H9 (cell line): Measurements from ENCODE around the gene RNF148. TPM values are rescaled to one million over a fixed set of nuclear protein-coding genes. Genes with fewer than 3 reads are reported as not detected.

Source experiments
- DNase-seq: peaks from one replicate; pipeline ENCODE4 v3.0.0-alpha.2; 2017
- H2AFZ ChIP-seq: one replicate; pipeline ENCODE4 v1.6.1; 2013; ENCODE audit warnings: mild to moderate bottlenecking, low read length, control low read depth, moderate library complexity
- H2AK5ac ChIP-seq: 2 replicates; pipeline ENCODE4 v1.6.1; 2013; ENCODE audit warnings: low read length, control low read depth, mixed read lengths; ENCODE audit not compliant: insufficient read length
- H2BK120ac ChIP-seq: one replicate; pipeline ENCODE4 v1.6.1; 2013; ENCODE audit warnings: low read depth, mild to moderate bottlenecking, low read length, control low read depth, inconsistent platforms; ENCODE audit not compliant: poor library complexity, severe bottlenecking
- H2BK12ac ChIP-seq: 2 replicates; pipeline ENCODE4 v1.6.1; 2013; ENCODE audit warnings: low read length, control low read depth, mixed read lengths, low read depth; ENCODE audit not compliant: insufficient read length
- H2BK15ac ChIP-seq: 2 replicates; pipeline ENCODE4 v1.6.1; 2013; ENCODE audit warnings: low read depth, low read length, control low read depth
- H2BK20ac ChIP-seq: one replicate; pipeline ENCODE4 v1.6.1; 2013; ENCODE audit warnings: low read depth, mild to moderate bottlenecking, low read length, control low read depth, inconsistent platforms; ENCODE audit not compliant: poor library complexity, severe bottlenecking
- H2BK5ac ChIP-seq: 2 replicates; pipeline ENCODE4 v1.6.1; 2013; ENCODE audit warnings: low read length, control low read depth, mixed read lengths; ENCODE audit not compliant: insufficient read length
- H3K14ac ChIP-seq: 2 replicates; pipeline ENCODE4 v1.6.1; 2013; ENCODE audit warnings: low read length, control low read depth; ENCODE audit not compliant: insufficient read depth
- H3K18ac ChIP-seq: 2 replicates; pipeline ENCODE4 v1.6.1; 2013; ENCODE audit warnings: low read depth, mild to moderate bottlenecking, mixed read lengths, low read length, control low read depth; ENCODE audit not compliant: insufficient read length
- H3K23ac ChIP-seq: 2 replicates; pipeline ENCODE4 v1.6.1; 2013; ENCODE audit warnings: low read length, control low read depth, mixed read lengths, low read depth; ENCODE audit not compliant: insufficient read length
- H3K23me2 ChIP-seq: 2 replicates; pipeline ENCODE4 v1.6.1; 2013; ENCODE audit warnings: low read depth, mild to moderate bottlenecking, mixed read lengths, low read length, control low read depth; ENCODE audit not compliant: insufficient read length, poor library complexity, severe bottlenecking
- H3K27ac ChIP-seq: 2 replicates; pipeline ENCODE4 v1.5.1; 2013; ENCODE audit warnings: low read length, control low read depth, mixed read lengths, low read depth; ENCODE audit not compliant: insufficient read length
- H3K27me3 ChIP-seq: 2 replicates; pipeline ENCODE4 v1.6.1; 2013; ENCODE audit warnings: low read length, control low read depth, inconsistent platforms; ENCODE audit not compliant: insufficient read depth
- H3K4ac ChIP-seq: 2 replicates; pipeline ENCODE4 v1.6.1; 2013; ENCODE audit warnings: low read depth, mild to moderate bottlenecking, control low read depth, inconsistent platforms, low read length, moderate library complexity
- H3K4me1 ChIP-seq: 2 replicates; pipeline ENCODE4 v1.6.1; 2013; ENCODE audit warnings: low read length, control low read depth, inconsistent platforms; ENCODE audit not compliant: insufficient read depth
- H3K4me2 ChIP-seq: 2 replicates; pipeline ENCODE4 v1.6.1; 2013; ENCODE audit warnings: low read length, control low read depth, mixed read lengths; ENCODE audit not compliant: insufficient read length, insufficient read depth
- H3K56ac ChIP-seq: 2 replicates; pipeline ENCODE4 v1.6.1; 2013; ENCODE audit warnings: low read depth, mild to moderate bottlenecking, mixed read lengths, low read length, control low read depth; ENCODE audit not compliant: insufficient read length
- H3K79me1 ChIP-seq: 2 replicates; pipeline ENCODE4 v1.6.1; 2013; ENCODE audit warnings: low read depth, mild to moderate bottlenecking, moderate library complexity, low read length, control low read depth, inconsistent platforms; ENCODE audit not compliant: insufficient read depth, poor library complexity, severe bottlenecking
- H3K79me2 ChIP-seq: 2 replicates; pipeline ENCODE4 v1.6.1; 2013; ENCODE audit warnings: low read length, control low read depth, inconsistent platforms; ENCODE audit not compliant: insufficient read depth
- H3K9ac ChIP-seq: 2 replicates; pipeline ENCODE4 v1.6.1; 2013; ENCODE audit warnings: low read length, control low read depth, mixed read lengths; ENCODE audit not compliant: insufficient read length; ENCODE audit errors: extremely low read depth
- H3K9me3 ChIP-seq: one replicate; pipeline ENCODE4 v1.6.1; 2013; ENCODE audit warnings: low read depth, low read length, inconsistent platforms; ENCODE audit not compliant: control insufficient read depth
- H3T11ph ChIP-seq: one replicate; pipeline ENCODE4 v1.6.1; 2013; ENCODE audit warnings: mild to moderate bottlenecking, low read length, control low read depth, inconsistent platforms
- H4K20me1 ChIP-seq: one replicate; pipeline ENCODE4 v1.6.1; 2013; ENCODE audit not compliant: control insufficient read depth, insufficient read length, insufficient read depth
- H4K5ac ChIP-seq: 2 replicates; pipeline ENCODE4 v1.6.1; 2013; ENCODE audit warnings: low read depth, mild to moderate bottlenecking, mixed read lengths, low read length, control low read depth; ENCODE audit not compliant: insufficient read length
- H4K8ac ChIP-seq: replicated peaks from 2 replicates; pipeline ENCODE4 v1.6.1; 2013; ENCODE audit warnings: low read length, control low read depth, mixed read lengths, low read depth; ENCODE audit not compliant: insufficient read length
- H4K91ac ChIP-seq: 2 replicates; pipeline ENCODE4 v1.6.1; 2013; ENCODE audit warnings: low read depth, mild to moderate bottlenecking, moderate library complexity, mixed read lengths, low read length, control low read depth; ENCODE audit not compliant: insufficient read length
- H3K27ac Mint-ChIP-seq, 3 experiments: 2 replicates in 2 of 3; 3 replicates in 1 of 3; pipeline ENCODE4 v1.8.0; 2020 to 2021; ENCODE audit warnings: mixed read lengths in 3 of 3, mild to moderate bottlenecking in 1 of 3, moderate library complexity in 1 of 3
- H3K27me3 Mint-ChIP-seq: 2 replicates; pipeline ENCODE4 v1.8.0; 2021; ENCODE audit warnings: low read depth, mild to moderate bottlenecking, moderate library complexity, mixed read lengths
- H3K36me3 Mint-ChIP-seq, 3 experiments: 2 replicates in 2 of 3; 3 replicates in 1 of 3; pipeline ENCODE4 v1.8.0; 2020 to 2021; ENCODE audit warnings: low read depth in 3 of 3, mixed read lengths in 3 of 3; ENCODE audit not compliant: insufficient read depth in 1 of 3
- H3K4me1 Mint-ChIP-seq, 2 experiments: 2 replicates each; pipeline ENCODE4 v1.8.0; 2020; ENCODE audit warnings: mixed read lengths in 2 of 2
- H3K4me3 Mint-ChIP-seq, 2 experiments: 2 replicates in 1 of 2; 3 replicates in 1 of 2; pipeline ENCODE4 v1.8.0; 2020 to 2021; ENCODE audit warnings: mild to moderate bottlenecking in 2 of 2, mixed read lengths in 2 of 2, moderate library complexity in 1 of 2
- H3K9me3 Mint-ChIP-seq, 2 experiments: 2 replicates in 1 of 2; 3 replicates in 1 of 2; pipeline ENCODE4 v1.8.0; 2020; ENCODE audit warnings: mild to moderate bottlenecking in 2 of 2, mixed read lengths in 2 of 2, moderate library complexity in 1 of 2
- CTCF ChIP-seq: fragments of 200-600 bp; sonication (generic); conservative IDR thresholded peaks from 3 replicates; pipeline ENCODE4 v1.8.0; 2021; ENCODE audit warnings: antibody characterized with exemption, mild to moderate bottlenecking
- WGBS: extraction: QIAGEN DNeasy Blood & Tissue Kit; methylation state at CpG from one replicate; pipeline ENCODE4 v1.1.7; 2013; ENCODE audit warnings: missing lambda C conversion rate, low lambda C conversion rate, mixed read lengths; ENCODE audit not compliant: insufficient read length; ENCODE audit errors: extremely low coverage; 5-methylcytosine and 5-hydroxymethylcytosine counted together
- total RNA-seq: library from RNA; stranded (reverse); gene quantifications from 2 replicates; pipeline ENCODE4 v1.2.1, GENCODE V29; 2021

Gene RNF148
- total RNA-seq, 1 experiment from 2014 or later, result 0.39 TPM

GRCh38 chr7:122676466-122676865 is 26.3 kb downstream of the RNF148 start:
- Histone ChIP-seq H3T11ph (no peak overlapping the region), H3K4me2 (no peak overlapping the region), H3K56ac (no peak overlapping the region), H3K9ac (no peak overlapping the region), H3K27ac (no peak overlapping the region), H3K14ac (no peak overlapping the region), H2BK15ac (no peak overlapping the region), H3K79me2 (0 out of 2 replicates have a peak, but pooled peaks cover 2% of the 10 kb centered on the region), H3K79me1 (no peaks in the 10 kb centered on the region), H3K4me1 (peaks cover 23% of the 10 kb centered on the region; the same call in 1 of the 2 replicates), H4K91ac (no peak overlapping the region), H2BK5ac (no peak overlapping the region), H2AFZ (no peak overlapping the region), H3K27me3 (no peaks in the 10 kb centered on the region), H3K23me2 (no peaks in the 10 kb centered on the region), H3K23ac (no peak overlapping the region), H2BK20ac (no peak overlapping the region), H4K20me1 (no peaks in the 10 kb centered on the region), H4K5ac (no peak overlapping the region), H4K8ac (no peak overlapping the region), H2BK120ac (no peak overlapping the region), H3K18ac (no peak overlapping the region), H3K4ac (no peak overlapping the region), H2BK12ac (no peak overlapping the region), H3K9me3 (no peaks in the 10 kb centered on the region), H2AK5ac (peak overlapping the region; percentile 6)
- no peak for TF ChIP-seq CTCF
- Mint-ChIP-seq H3K4me3 (no peak overlapping the region), H3K9me3 (peaks cover 7 to 11% of the 10 kb centered on the region in 2 experiments), H3K36me3 (peaks cover 7 to 9% (median 9%) of the 10 kb centered on the region in 3 experiments; a peak in 6 of 7 replicates), H3K4me1 (peaks cover 56 to 58% of the 10 kb centered on the region in 2 experiments), H3K27me3 (no peaks in the 10 kb centered on the region; the same call in 1 of the 2 replicates), H3K27ac (no peak overlapping the region)
- no CpG with 5 or more reads among the region's 2 CpGs for WGBS
- no peak for DNase-seq
